Measurements from ENCODE around the gene THOC6.

- no peak for TF ChIP-seq CTCF (IDR thresholded peaks at IDR 0.05)
- no peak for TF ChIP-seq POLR2A (IDR thresholded peaks at IDR 0.05)
Observed at GRCh38 chr16:2981899-2982250, 42.0 kb upstream of the THOC6 start.

Data from thyroid gland (tissue), 4 donors.